ENCODE data around the gene RAB36. TPM values are rescaled to one million over a fixed set of nuclear protein-coding genes. Genes with fewer than 3 reads are reported as not detected.

Gene RAB36
- 0.34 and 2.4 TPM in 2 replicates for total RNA-seq

GRCh38 chr22:23144932-23145877, at the start of gene RAB36:
TSS of gene RAB36 (plus strand) at chr22:23145477. CDS start at chr22:23146617, 1,140 bp downstream.

GRCh38 chr22:23180301-23180892, 35.1 kb downstream of the RAB36 start, which contains the start of gene BCR:
TSS of gene BCR (plus strand) at chr22:23180509. CDS start at chr22:23180961, 452 bp downstream.

Other genes with a start within 250 kb of the RAB36 start
- 0.14 TPM in 1 of 2 replicates, not detected in the other for gene GNAZ, start 75.0 kb upstream of the RAB36 start, total RNA-seq
- gene RSPH14, start 3.5 kb upstream of the RAB36 start, total RNA-seq = 0.21 TPM in 1 of 2 replicates, not detected in the other
- 94.0 and 195 TPM in 2 replicates for gene BCR, start 35.0 kb downstream of the RAB36 start, total RNA-seq

Data from nasal cavity respiratory epithelium epithelial cell of viscerocranial mucosa (primary cell).